Small intestine (tissue), 7 donors: ENCODE measurements around the gene STARD10. TPM values are rescaled to one million over a fixed set of nuclear protein-coding genes. Genes with fewer than 3 reads are reported as not detected.

ENCODE experiments used
- DNase-seq, 2 donors: peaks; one replicate each; pipeline versions ENCODE4 v3.0.0 to v3.0.0-alpha.2; 2013
- FAIRE-seq: peaks from 2 replicates; lab custom pipeline; 2012; peaks lifted over from hg19 to GRCh38; lab: Jason Lieb, UNC
- H3K27ac ChIP-seq, 3 donors: one replicate each; pipeline ENCODE4 v1.5.1; 2013; ENCODE audit warnings: low read length in 2 of 3, mild to moderate bottlenecking in 2 of 3, control low read depth in 1 of 3, inconsistent platforms in 1 of 3, low read depth in 1 of 3, moderate library complexity in 1 of 3
- H3K27me3 ChIP-seq, 3 donors: one replicate each; pipeline ENCODE4 v1.6.1; 2013; ENCODE audit warnings: low read length in 3 of 3, inconsistent platforms in 1 of 3; ENCODE audit not compliant: control insufficient read depth in 3 of 3, insufficient read depth in 3 of 3
- H3K36me3 ChIP-seq, 3 donors: one replicate each; pipeline ENCODE4 v1.6.1; 2013; ENCODE audit warnings: low read length in 3 of 3, inconsistent platforms in 1 of 3, low read depth in 1 of 3, mild to moderate bottlenecking in 1 of 3, moderate library complexity in 1 of 3; ENCODE audit not compliant: control insufficient read depth in 3 of 3, insufficient read depth in 2 of 3
- H3K4me1 ChIP-seq, 3 donors: one replicate each; pipeline ENCODE4 v1.6.1; 2013; ENCODE audit warnings: low read length in 2 of 3, inconsistent platforms in 1 of 3, low read depth in 1 of 3, mild to moderate bottlenecking in 1 of 3, moderate library complexity in 1 of 3; ENCODE audit not compliant: control insufficient read depth in 3 of 3, insufficient read depth in 2 of 3
- H3K4me3 ChIP-seq, 3 donors: one replicate each; pipeline ENCODE4 v1.5.1; 2013; ENCODE audit warnings: low read length in 3 of 3, control low read depth in 1 of 3, inconsistent platforms in 1 of 3, low read depth in 1 of 3, mild to moderate bottlenecking in 1 of 3, moderate library complexity in 1 of 3
- H3K9me3 ChIP-seq, 2 donors: one replicate each; pipeline ENCODE4 v1.6.1; 2013; ENCODE audit warnings: low read depth in 1 of 2, low read length in 1 of 2; ENCODE audit not compliant: control insufficient read depth in 2 of 2, insufficient read depth in 1 of 2
- WGBS, 3 donors: extraction: QIAGEN DNeasy Blood & Tissue Kit; methylation state at CpG; one replicate each; pipeline ENCODE4 v1.1.7; 2013; 5-methylcytosine and 5-hydroxymethylcytosine counted together
- polyA plus RNA-seq, 4 donors: library from polyadenylated mRNA; stranded (reverse) in 3 of 4; unstranded in 1 of 4; fragments of 200-250 nt in 3 of 4; fragments of 120-200 nt in 1 of 4; gene quantifications; one replicate each; pipeline versions ENCODE4 v1.2.1 to v1.2.3, GENCODE V29; 2013
- donor health status: healthy with polysubstance abuse.
- donor health status: control.
- donor health status: control.
- donor health status: Bipolar disorder and iron deficiency.
- donor health status: healthy.

STARD10 gene
- polyA plus RNA-seq, 4 donors = 169 to 473 (median 284) TPM

DNA sequence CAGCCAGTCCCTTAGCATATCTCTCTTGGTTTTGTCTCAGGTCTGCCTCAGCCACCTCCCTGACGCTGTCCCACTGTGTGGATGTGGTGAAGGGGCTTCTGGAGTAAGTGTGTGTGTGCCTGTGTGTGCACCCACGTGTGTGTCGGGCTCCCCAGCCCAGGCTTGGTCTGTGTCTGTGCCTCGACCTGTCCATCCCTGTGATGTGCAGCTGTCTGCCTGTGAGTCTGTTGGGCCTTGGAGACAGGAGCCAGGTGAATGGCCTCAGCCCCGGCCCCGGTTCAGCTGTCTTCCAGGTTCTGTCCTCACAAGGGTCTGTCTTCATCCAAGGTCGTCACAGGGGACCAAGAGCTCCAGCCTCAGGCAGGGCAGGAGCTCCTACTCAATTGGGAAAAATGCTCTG, 30.2 kb upstream of the STARD10 start:
- H3K27me3 ChIP-seq = no peaks in the 10 kb centered on the region
- peak overlapping the region in 1 of 3 donors; percentile 41 for H3K27ac ChIP-seq
- no peak for DNase-seq
- peaks cover 0 to 37% (median 0%) of the 10 kb centered on the region in 3 donors for H3K4me1 ChIP-seq
- no peaks in the 10 kb centered on the region for H3K9me3 ChIP-seq
- H3K36me3 ChIP-seq = peaks cover 0 to 65% (median 6%) of the 10 kb centered on the region in 3 donors
- H3K4me3 ChIP-seq = no peak overlapping the region
- FAIRE-seq = no peak
- 82 to 92% (median 82%) methylated on average over 7 of the region's 7 CpGs for WGBS, 3 donors

DNA sequence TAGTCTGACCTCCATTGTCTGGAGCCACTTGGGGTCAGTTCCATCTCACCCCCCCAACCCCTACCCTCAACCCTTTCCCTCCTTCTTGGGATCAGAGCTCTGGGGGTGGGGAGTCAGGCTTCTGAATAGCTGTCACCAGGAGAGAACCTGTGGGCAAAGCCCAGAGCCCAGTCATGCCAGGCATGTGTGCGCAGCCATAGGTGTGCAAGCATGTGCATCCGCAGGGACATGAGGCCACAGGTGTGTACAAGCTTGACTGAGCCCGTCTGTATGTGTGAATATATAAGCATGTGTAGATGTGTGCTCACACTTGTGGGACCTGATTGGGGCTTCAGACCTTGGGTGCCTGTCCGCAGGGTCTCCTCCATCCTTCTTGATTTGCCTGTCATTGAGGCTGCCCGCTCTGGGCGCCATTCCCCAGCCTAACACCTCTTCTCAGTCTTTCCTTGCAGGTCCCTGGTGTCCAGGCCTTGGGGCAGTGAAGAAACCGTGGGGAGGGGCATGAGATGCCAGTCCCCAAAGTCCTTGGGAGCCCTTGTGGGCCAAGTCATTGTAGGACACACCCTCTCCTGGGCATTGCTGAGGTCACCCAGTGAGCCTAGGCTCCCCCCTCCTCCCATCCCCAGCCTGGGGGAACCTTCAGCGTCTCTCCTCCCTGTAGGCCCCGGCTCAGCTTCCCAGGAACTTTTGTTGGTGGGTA, 29.4 kb upstream of the STARD10 start:
- no peaks in the 10 kb centered on the region for H3K27me3 ChIP-seq
- H3K27ac ChIP-seq = no peak overlapping the region
- peaks cover 0 to 65% (median 6%) of the 10 kb centered on the region in 3 donors for H3K36me3 ChIP-seq
- H3K9me3 ChIP-seq = no peaks in the 10 kb centered on the region
- H3K4me3 ChIP-seq = no peak overlapping the region
- H3K4me1 ChIP-seq = peaks cover 0 to 31% (median 0%) of the 10 kb centered on the region in 3 donors
- no peak for FAIRE-seq
- WGBS, 3 donors = 91 to 96% (median 94%) methylated on average over 9 of the region's 9 CpGs
- no peak for DNase-seq

GRCh38 chr11:72821920-72822799, 28.3 kb upstream of the STARD10 start:
- H3K27ac ChIP-seq = peak overlapping the region; percentile 5 to 61 (median 61)
- H3K9me3 ChIP-seq = no peaks in the 10 kb centered on the region
- DNase-seq (peak; percentile 89 to 97), FAIRE-seq (no peak)
- peaks cover 0 to 21% (median 0%) of the 10 kb centered on the region in 3 donors for H3K4me1 ChIP-seq
- WGBS, 3 donors = 20 to 29% (median 21%) methylated on average over 58 to 82 of the region's 82 CpGs
- peaks cover 0 to 72% (median 6%) of the 10 kb centered on the region in 3 donors for H3K36me3 ChIP-seq
- H3K27me3 ChIP-seq = no peaks in the 10 kb centered on the region
- peak overlapping the region in 2 of 3 donors; percentile 34 to 60 for H3K4me3 ChIP-seq

- peaks cover 0 to 67% (median 6%) of the 10 kb centered on the region in 3 donors for H3K36me3 ChIP-seq
- H3K4me1 ChIP-seq = peaks cover 0 to 20% (median 2%) of the 10 kb centered on the region in 3 donors
- peak overlapping the region in 2 of 3 donors; percentile 34 to 60 for H3K4me3 ChIP-seq
- 48 to 58% (median 52%) methylated on average over 26 to 50 of the region's 50 CpGs for WGBS, 3 donors
- H3K27ac ChIP-seq = peak overlapping the region in 2 of 3 donors; percentile 61
- FAIRE-seq (no peak), DNase-seq (peak; percentile 42 to 74)
- H3K27me3 ChIP-seq = no peaks in the 10 kb centered on the region
- no peaks in the 10 kb centered on the region for H3K9me3 ChIP-seq
Measured at GRCh38 chr11:72821221-72821919, 27.5 kb upstream of the STARD10 start.

GRCh38 chr11:72820439-72821139, 26.7 kb upstream of the STARD10 start:
- H3K4me3 ChIP-seq = no peak overlapping the region
- DNase-seq (no peak), FAIRE-seq (no peak)
- H3K27me3 ChIP-seq = no peaks in the 10 kb centered on the region
- peaks cover 0 to 23% (median 2%) of the 10 kb centered on the region in 3 donors for H3K4me1 ChIP-seq
- peaks cover 0 to 64% (median 3%) of the 10 kb centered on the region in 3 donors for H3K36me3 ChIP-seq
- no peaks in the 10 kb centered on the region for H3K9me3 ChIP-seq
- 95 to 96% (median 96%) methylated on average over 15 of the region's 15 CpGs for WGBS, 3 donors
- H3K27ac ChIP-seq = no peak overlapping the region

GRCh38 chr11:72818971-72819370, 25.1 kb upstream of the STARD10 start:
- Histone ChIP-seq H3K36me3 (peaks cover 0 to 48% (median 3%) of the 10 kb centered on the region in 3 donors), H3K4me3 (no peak overlapping the region), H3K4me1 (peaks cover 2 to 31% (median 2%) of the 10 kb centered on the region in 3 donors), H3K9me3 (no peaks in the 10 kb centered on the region), H3K27ac (no peak overlapping the region), H3K27me3 (no peaks in the 10 kb centered on the region)
- 82 to 91% (median 89%) methylated on average over 4 of the region's 4 CpGs for WGBS, 3 donors
- FAIRE-seq = no peak
- DNase-seq = no peak

DNA sequence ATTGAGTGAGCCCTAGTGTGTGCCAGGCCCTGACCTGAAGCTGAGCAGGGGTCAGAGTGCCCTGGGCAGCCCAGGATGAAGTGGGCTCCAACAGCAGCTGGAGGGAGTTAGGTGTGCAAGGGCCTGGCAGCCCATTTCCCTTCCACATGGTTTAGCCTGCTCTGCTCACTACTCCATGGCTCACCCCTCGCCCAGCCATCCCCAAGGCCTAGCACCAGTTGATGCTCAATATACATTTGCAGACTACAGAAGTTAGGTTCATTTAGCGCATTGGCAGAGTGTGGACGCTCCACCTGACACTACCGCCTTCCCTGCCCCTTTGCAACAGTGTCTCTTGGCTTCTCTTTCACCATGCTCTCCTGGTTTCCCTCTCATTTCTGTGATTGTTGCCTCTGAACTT, 24.1 kb upstream of the STARD10 start:
- no peak overlapping the region for H3K4me3 ChIP-seq
- no peaks in the 10 kb centered on the region for H3K27me3 ChIP-seq
- DNase-seq = no peak
- H3K4me1 ChIP-seq = peaks cover 2 to 39% (median 2%) of the 10 kb centered on the region in 3 donors
- no peak for FAIRE-seq
- 96 to 100% (median 97%) methylated on average over 4 of the region's 4 CpGs for WGBS, 3 donors
- no peaks in the 10 kb centered on the region for H3K9me3 ChIP-seq
- no peak overlapping the region for H3K27ac ChIP-seq
- H3K36me3 ChIP-seq = peaks cover 0 to 38% (median 3%) of the 10 kb centered on the region in 3 donors
